Fibroblast of skin of left biceps (primary cell): ENCODE results near the gene CNNM4.

Source experiments
- DNase-seq, 2 experiments: peaks; one replicate each; pipeline ENCODE4 v3.0.0-alpha.2; 2013; ENCODE audit warnings: low read depth in 2 of 2

CNNM4 gene

GRCh38 chr2:96832408-96832753 is 71.7 kb downstream of the CNNM4 start:
- DNase-seq, result no peak

GRCh38 chr2:96832754-96833507 is 72.2 kb downstream of the CNNM4 start:
- DNase-seq, result no peak

- DNase-seq, result no peak
Observed at GRCh38 chr2:96835830-96836229, 75.1 kb downstream of the CNNM4 start.

- no peak for DNase-seq
Observed at GRCh38 chr2:96837575-96837974, 76.9 kb downstream of the CNNM4 start.

GRCh38 chr2:96838345-96839292 is 77.9 kb downstream of the CNNM4 start:
- no peak for DNase-seq

GRCh38 chr2:96839293-96839874 is 78.7 kb downstream of the CNNM4 start:
- no peak for DNase-seq

GRCh38 chr2:96839875-96840850 is 79.5 kb downstream of the CNNM4 start:
- DNase-seq, result no peak

GRCh38 chr2:96841701-96842495 is 81.2 kb downstream of the CNNM4 start:
- DNase-seq, result no peak

- DNase-seq, result no peak
Observed at GRCh38 chr2:96842600-96842999, 81.9 kb downstream of the CNNM4 start.

GRCh38 chr2:96843538-96844268 is 83.0 kb downstream of the CNNM4 start, which contains the start of gene ANKRD23:
Gene ANKRD23, minus strand, starts transcription at chr2:96844021. Its CDS starts 29 bp downstream, at chr2:96843992.
- no peak for DNase-seq

GRCh38 chr2:96844405-96844808 is 83.7 kb downstream of the CNNM4 start:
- no peak for DNase-seq

- no peak for DNase-seq
Observed at GRCh38 chr2:96846825-96847224, 86.1 kb downstream of the CNNM4 start.

GRCh38 chr2:96847586-96847985 is 86.9 kb downstream of the CNNM4 start:
- no peak for DNase-seq

GRCh38 chr2:96848264-96848663 is 87.6 kb downstream of the CNNM4 start:
- DNase-seq, result no peak

- DNase-seq, result no peak
Observed at GRCh38 chr2:96852667-96853066, 92.0 kb downstream of the CNNM4 start.

- no peak for DNase-seq
Observed at GRCh38 chr2:96853321-96853720, 92.6 kb downstream of the CNNM4 start.

- no peak for DNase-seq
Observed at GRCh38 chr2:96856776-96857666, 96.3 kb downstream of the CNNM4 start.

- DNase-seq, result peak; percentile 94 to 95
Observed at GRCh38 chr2:96857667-96858372, 97.1 kb downstream of the CNNM4 start, which contains the start of gene ANKRD39. Gene ANKRD39, minus strand, starts transcription at chr2:96858016. Its CDS starts 29 bp downstream, at chr2:96857987.
